PC-3 (cell line): ENCODE results near the gene ROPN1L. TPM values are rescaled to one million over a fixed set of nuclear protein-coding genes. Genes with fewer than 3 reads are reported as not detected.

Source experiments
- ATAC-seq: fragments of 200-7000 bp; cut with Tn5 transposase; 2 replicates; pipeline ENCODE4 v1.9.1; 2020; ENCODE audit warnings: mild to moderate bottlenecking, moderate library complexity
- BruUV-seq: library from RNA; stranded (reverse); fragments of 400-500 nt; replicated peaks from 2 replicates; lab custom pipeline; 2021; lab: Mats Ljungman, UMichigan
- CTCF ChIA-PET: fragments of 300-600 bp; sonication (Branson Sonifier 250); formaldehyde crosslinking; loops from one replicate; lab custom pipeline; 2022; ENCODE audit warnings: antibody characterized with exemption; lab: Charles Lee
- POLR2A ChIA-PET: fragments of 300-600 bp; sonication (Branson Sonifier 250); formaldehyde crosslinking; loops from one replicate; lab custom pipeline; 2022; ENCODE audit warnings: antibody characterized with exemption; ENCODE audit not compliant: unreplicated experiment; lab: Charles Lee
- DNase-seq: peaks from one replicate; pipeline ENCODE4 v3.0.0-alpha.2; 2015
- H2AFZ ChIP-seq: fragments of 300-600 bp; sonication (generic); 2 replicates; pipeline ENCODE4 v1.6.0; 2016; ENCODE audit warnings: antibody characterized with exemption, low read length
- H3F3A ChIP-seq: fragments of 300-600 bp; sonication (generic); one replicate; pipeline ENCODE4 v1.6.0; 2017; ENCODE audit warnings: antibody characterized with exemption, low read length, control low read depth, mild to moderate bottlenecking; ENCODE audit not compliant: unreplicated experiment
- H3K27ac ChIP-seq: fragments of 300-600 bp; sonication (generic); 2 replicates; pipeline ENCODE4 v1.5.1; 2016; ENCODE audit warnings: mild to moderate bottlenecking, low read length
- H3K27me3 ChIP-seq: fragments of 300-600 bp; sonication (generic); 2 replicates; pipeline ENCODE4 v1.6.1; 2016; ENCODE audit warnings: low read length, mixed read lengths
- H3K36me3 ChIP-seq: fragments of 300-600 bp; sonication (generic); 2 replicates; pipeline ENCODE4 v1.6.1; 2016; ENCODE audit warnings: low read depth, mixed run types, low read length, mixed read lengths
- H3K4me1 ChIP-seq: fragments of 300-600 bp; sonication (generic); 2 replicates; pipeline ENCODE4 v1.5.1; 2016; ENCODE audit warnings: low read length; ENCODE audit not compliant: insufficient read depth
- H3K4me2 ChIP-seq: fragments of 300-600 bp; sonication (generic); 2 replicates; pipeline ENCODE4 v1.6.0; 2016; ENCODE audit warnings: low read length
- H3K4me3 ChIP-seq: fragments of 300-600 bp; sonication (generic); 2 replicates; pipeline ENCODE4 v1.5.1; 2016; ENCODE audit warnings: mild to moderate bottlenecking, low read length, mixed read lengths
- H3K79me2 ChIP-seq: fragments of 300-600 bp; sonication (generic); 2 replicates; pipeline ENCODE4 v1.6.1; 2017; ENCODE audit warnings: low read length, mixed read lengths
- H3K9ac ChIP-seq: fragments of 300-600 bp; sonication (generic); 2 replicates; pipeline ENCODE4 v1.6.0; 2016; ENCODE audit warnings: mild to moderate bottlenecking, low read length
- H3K9me2 ChIP-seq: fragments of 300-600 bp; sonication (generic); replicated peaks from 2 replicates; pipeline ENCODE4 v1.6.1; 2016; ENCODE audit warnings: mixed run types, low read length, mixed read lengths
- H3K9me3 ChIP-seq: fragments of 300-600 bp; sonication (generic); 2 replicates; pipeline ENCODE4 v1.6.1; 2016; ENCODE audit warnings: low read length, mixed read lengths
- H4K20me1 ChIP-seq: fragments of 300-600 bp; sonication (generic); 2 replicates; pipeline ENCODE4 v1.6.1; 2016; ENCODE audit warnings: low read length, mixed read lengths
- EZH2 ChIP-seq: fragments of 300-600 bp; sonication (generic); IDR thresholded peaks from one replicate; pipeline ENCODE4 v1.6.1; 2017; ENCODE audit warnings: antibody characterized with exemption, mild to moderate bottlenecking, low read length; ENCODE audit not compliant: unreplicated experiment
- EZH2phosphoT487 ChIP-seq: fragments of 300-600 bp; sonication (generic); IDR thresholded peaks from 2 replicates; pipeline ENCODE4 v1.6.1; 2018; ENCODE audit warnings: mild to moderate bottlenecking, antibody characterized with exemption, low read length, borderline replicate concordance
- intact Hi-C: fragments of 100-400 bp; cut with micrococcal nuclease; formaldehyde crosslinking; loops from 2 replicates; pipeline ENCODE4 v1.9.0; 2023
- total RNA-seq: library from RNA; depleted of rRNA; stranded (reverse); fragments of >200 nt; gene quantifications from 2 replicates; pipeline ENCODE4 v1.2.3, GENCODE V29; 2014
- TF ChIP-seq, protein P1 (sequence below): fragments of 300-600 bp; sonication (generic); conservative IDR thresholded peaks from 2 replicates; pipeline ENCODE4 v1.5.1; 2017; ENCODE audit warnings: antibody characterized with exemption, low read depth, mild to moderate bottlenecking, low read length

ROPN1L gene
- total RNA-seq, 1 experiment from 2014 or later = 0.95 TPM

DNA sequence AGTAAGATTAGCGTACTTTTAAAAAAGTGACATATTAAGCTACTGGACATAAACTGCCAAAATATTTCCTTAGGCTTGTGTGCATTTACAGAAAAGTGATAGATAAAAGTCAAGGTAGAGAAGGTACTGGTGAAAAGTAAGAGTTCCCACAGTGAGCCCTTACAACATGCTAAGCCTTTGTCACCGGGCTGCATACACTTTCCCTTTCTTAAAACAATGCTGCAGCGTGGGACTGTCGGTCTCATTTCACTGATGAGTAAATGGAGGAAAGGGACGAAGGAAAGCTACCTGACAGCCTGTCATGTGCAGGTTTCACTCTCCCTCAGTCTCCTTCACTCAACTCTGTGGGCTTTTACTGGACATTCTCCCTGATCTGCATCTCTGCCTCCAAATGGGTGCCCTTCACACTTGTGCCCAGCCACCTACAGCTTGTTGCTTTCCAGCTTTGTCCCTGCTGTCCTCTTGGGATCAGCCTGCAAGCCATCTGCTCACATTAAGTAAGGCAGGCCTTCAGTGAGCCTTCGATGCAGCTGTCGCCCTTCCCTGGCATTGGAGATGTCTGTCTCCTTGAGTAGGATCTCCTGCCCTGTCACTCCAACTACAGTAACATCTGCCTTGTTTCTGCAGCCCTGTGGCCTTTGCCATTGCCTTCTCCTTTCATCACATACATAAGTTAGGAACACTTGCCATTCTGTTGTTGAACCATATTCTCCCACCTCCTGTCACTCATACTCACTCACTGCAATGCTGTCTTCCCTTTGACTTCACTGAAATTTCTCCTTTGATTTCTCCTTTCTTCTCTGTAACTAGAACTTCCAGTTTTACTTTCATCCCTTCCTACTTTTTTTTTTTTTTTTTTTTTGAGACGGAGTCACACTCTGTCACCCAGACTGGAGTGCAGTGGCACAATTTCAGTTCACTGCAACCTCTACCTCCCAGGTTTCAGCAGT, 9.3 kb upstream of the ROPN1L start:
- TF ChIP-seq EZH2phosphoT487 (no peak), EZH2 (no peak)
- TF ChIP-seq, protein P1, sequence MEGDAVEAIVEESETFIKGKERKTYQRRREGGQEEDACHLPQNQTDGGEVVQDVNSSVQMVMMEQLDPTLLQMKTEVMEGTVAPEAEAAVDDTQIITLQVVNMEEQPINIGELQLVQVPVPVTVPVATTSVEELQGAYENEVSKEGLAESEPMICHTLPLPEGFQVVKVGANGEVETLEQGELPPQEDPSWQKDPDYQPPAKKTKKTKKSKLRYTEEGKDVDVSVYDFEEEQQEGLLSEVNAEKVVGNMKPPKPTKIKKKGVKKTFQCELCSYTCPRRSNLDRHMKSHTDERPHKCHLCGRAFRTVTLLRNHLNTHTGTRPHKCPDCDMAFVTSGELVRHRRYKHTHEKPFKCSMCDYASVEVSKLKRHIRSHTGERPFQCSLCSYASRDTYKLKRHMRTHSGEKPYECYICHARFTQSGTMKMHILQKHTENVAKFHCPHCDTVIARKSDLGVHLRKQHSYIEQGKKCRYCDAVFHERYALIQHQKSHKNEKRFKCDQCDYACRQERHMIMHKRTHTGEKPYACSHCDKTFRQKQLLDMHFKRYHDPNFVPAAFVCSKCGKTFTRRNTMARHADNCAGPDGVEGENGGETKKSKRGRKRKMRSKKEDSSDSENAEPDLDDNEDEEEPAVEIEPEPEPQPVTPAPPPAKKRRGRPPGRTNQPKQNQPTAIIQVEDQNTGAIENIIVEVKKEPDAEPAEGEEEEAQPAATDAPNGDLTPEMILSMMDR = no peak
- no peaks in the 10 kb centered on the region for H3K9me2 ChIP-seq
- ChIA-PET CTCF (no interaction called here), POLR2A (no interaction called here)
- no peak overlapping the region for H3K27ac ChIP-seq
- no peak overlapping the region for H3K4me3 ChIP-seq
- H2AFZ ChIP-seq = no peak overlapping the region
- 0 out of 2 replicates have a peak, but pooled peaks cover 3% of the 10 kb centered on the region for H4K20me1 ChIP-seq
- H3K9ac ChIP-seq = no peak overlapping the region
- H3K4me2 ChIP-seq = no peak overlapping the region
- ATAC-seq (no peak), DNase-seq (no peak)
- H3K27me3 ChIP-seq = no peaks in the 10 kb centered on the region
- intact Hi-C loops = no loop called here
- no peaks in the 10 kb centered on the region for H3K9me3 ChIP-seq
- H3K36me3 ChIP-seq = peaks cover 68% of the 10 kb centered on the region
- no TSS peak for BruUV-seq
- H3F3A ChIP-seq = no peaks in the 10 kb centered on the region
- no peaks in the 10 kb centered on the region for H3K4me1 ChIP-seq
- H3K79me2 ChIP-seq = no peaks in the 10 kb centered on the region

DNA sequence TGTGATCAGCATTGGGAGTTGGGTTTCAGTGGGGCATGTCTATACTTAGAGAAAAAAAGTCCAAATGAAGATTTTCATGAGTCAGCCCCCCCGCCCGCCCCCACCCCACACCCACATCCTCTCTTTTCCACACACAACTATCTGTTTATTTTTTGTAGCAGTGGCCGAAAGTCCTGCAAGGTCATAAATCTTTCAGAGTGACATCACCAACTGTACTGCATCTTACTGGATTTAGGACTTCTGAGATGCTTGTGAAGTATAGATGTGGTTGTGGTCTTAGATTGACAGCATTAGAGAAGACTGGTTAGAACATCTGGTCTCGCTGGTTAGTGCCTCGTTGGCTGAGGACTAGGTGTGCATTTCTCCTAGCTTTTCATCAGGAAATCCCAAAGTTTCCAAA, 7.3 kb upstream of the ROPN1L start:
- Histone ChIP-seq H3K9ac (no peak overlapping the region), H3K4me3 (no peak overlapping the region), H3F3A (peaks cover 15% of the 10 kb centered on the region), H3K27me3 (no peaks in the 10 kb centered on the region), H3K36me3 (peaks cover 67% of the 10 kb centered on the region), H2AFZ (no peak overlapping the region), H3K4me2 (no peak overlapping the region), H3K27ac (no peak overlapping the region), H3K79me2 (no peaks in the 10 kb centered on the region), H3K9me2 (no peaks in the 10 kb centered on the region), H3K9me3 (no peaks in the 10 kb centered on the region), H4K20me1 (0 out of 2 replicates have a peak, but pooled peaks cover 3% of the 10 kb centered on the region), H3K4me1 (no peaks in the 10 kb centered on the region)
- BruUV-seq = no TSS peak
- ATAC-seq = peak; percentile 35
- no peak for DNase-seq
- TF ChIP-seq EZH2 (no peak), EZH2phosphoT487 (no peak)
- TF ChIP-seq, protein P1 = no peak
- CTCF ChIA-PET = no interaction called here
- intact Hi-C loops = no loop called here
- POLR2A ChIA-PET = no interaction called here

DNA sequence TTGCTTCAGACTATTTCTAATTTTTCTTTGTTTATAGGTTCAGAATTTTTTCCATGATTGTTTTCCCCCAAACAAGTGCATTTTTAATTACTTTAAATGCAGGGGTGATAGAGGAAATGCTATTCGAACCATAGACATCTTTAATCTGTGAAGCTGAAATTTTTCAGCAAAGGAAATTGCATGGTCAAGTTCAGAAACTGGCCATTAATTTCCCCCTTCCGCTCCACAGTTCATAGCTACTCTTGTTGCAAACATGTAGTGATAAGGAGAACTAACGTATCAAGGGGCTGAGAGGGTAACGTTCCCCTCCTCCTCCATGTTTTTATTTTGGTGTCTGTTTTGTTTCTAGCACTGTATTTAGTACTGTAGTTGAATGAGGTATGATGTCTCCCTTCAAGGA, 3.4 kb upstream of the ROPN1L start:
- Histone ChIP-seq H3K4me1 (peaks cover 15% of the 10 kb centered on the region), H3K27me3 (no peaks in the 10 kb centered on the region), H3K9me2 (no peaks in the 10 kb centered on the region), H3K4me3 (no peak overlapping the region), H3K9ac (no peak overlapping the region), H4K20me1 (no peaks in the 10 kb centered on the region), H3K36me3 (peaks cover 32% of the 10 kb centered on the region), H2AFZ (no peak overlapping the region), H3K27ac (no peak overlapping the region), H3F3A (peaks cover 15% of the 10 kb centered on the region), H3K79me2 (no peaks in the 10 kb centered on the region), H3K9me3 (no peaks in the 10 kb centered on the region), H3K4me2 (no peak overlapping the region)
- ChIA-PET CTCF (no interaction called here), POLR2A (no interaction called here)
- BruUV-seq = no TSS peak
- ATAC-seq (no peak), DNase-seq (no peak)
- intact Hi-C loops = no loop called here
- no peak for TF ChIP-seq EZH2phosphoT487
- TF ChIP-seq, protein P1 = no peak
- no peak for TF ChIP-seq EZH2
